SIG-M5 (cell line): ENCODE results near the gene ALDOC.
A peak's percentile ranks its signal among the peaks of the same experiment; 100 is the strongest.
"Not testable (repeated sequence)": the region's sequence is repeated elsewhere in the genome, so short reads cannot be mapped to it uniquely, and the experiment has no call there.

Experiments
- DNase-seq: peaks from one replicate; lab custom pipeline; 2025; lab: John Stamatoyannopoulos, UW

ALDOC gene

DNA sequence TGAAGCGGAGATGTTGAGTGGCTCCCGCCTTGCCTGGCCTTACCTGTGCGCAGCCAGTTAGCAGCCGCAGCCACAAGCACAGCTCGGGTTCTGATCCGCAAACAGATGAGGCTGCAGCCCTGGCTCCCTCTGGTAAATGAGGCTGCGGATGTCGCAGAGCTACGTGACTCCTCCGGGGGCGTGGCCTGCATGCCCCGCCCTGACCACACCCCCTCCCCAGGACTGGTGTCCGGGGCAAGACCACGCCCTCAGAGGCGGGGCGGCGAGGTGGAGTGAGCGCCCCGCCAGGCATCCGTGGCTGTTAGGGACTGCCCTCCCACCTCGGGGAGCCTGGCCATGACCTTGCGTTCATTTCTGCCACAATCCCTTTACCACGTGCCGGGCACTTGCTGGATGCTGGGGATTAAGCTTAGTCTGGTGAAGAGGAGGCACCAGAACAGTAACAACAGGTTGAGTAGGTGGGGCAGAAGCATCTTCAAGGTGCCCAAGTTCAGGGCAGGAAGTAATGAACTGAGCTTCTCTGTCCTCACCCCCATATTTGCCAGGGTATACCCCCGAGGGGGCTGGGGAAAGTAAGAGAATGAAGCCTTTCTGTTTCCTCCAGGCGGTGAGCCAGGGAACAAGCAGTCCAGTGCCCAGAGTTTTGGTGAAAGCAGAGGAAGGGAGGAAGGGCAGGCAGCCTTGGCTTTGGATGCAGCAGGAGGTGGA is at the start of gene ALDOC:
TSS of gene ALDOC (minus strand) at position 138 of the 708 bp plus-strand sequence. CDS start 1,363 bp downstream, outside the sequence.
- peak; percentile 55 for DNase-seq

GRCh38 chr17:28624148-28624547 is 47.5 kb upstream of the ALDOC start:
- no peak for DNase-seq

GRCh38 chr17:28623696-28624095 is 47.0 kb upstream of the ALDOC start:
- no peak for DNase-seq

DNA sequence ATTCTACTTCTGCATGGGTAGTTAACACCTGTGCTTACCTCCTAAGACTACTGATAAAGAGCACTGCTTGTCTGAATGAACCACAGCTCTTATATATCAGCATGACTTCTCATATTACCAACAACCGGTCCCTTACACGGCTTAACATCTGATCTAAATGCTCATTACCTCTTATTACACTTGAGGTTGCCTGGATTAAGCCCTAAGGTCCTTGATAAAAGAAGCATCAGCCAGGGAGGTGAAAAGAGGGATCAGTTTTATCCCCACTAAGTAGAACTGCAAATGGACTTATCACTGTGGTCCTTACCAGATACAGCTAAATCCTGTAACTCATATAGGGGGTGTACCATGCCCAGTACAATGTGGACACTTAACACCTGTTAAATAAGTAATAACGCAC is 45.5 kb upstream of the ALDOC start:
- no peak for DNase-seq

- DNase-seq, result no peak
Measured at GRCh38 chr17:28620010-28620409, 43.3 kb upstream of the ALDOC start.

- no peak for DNase-seq
Measured at GRCh38 chr17:28618464-28618863, 41.8 kb upstream of the ALDOC start.

DNA sequence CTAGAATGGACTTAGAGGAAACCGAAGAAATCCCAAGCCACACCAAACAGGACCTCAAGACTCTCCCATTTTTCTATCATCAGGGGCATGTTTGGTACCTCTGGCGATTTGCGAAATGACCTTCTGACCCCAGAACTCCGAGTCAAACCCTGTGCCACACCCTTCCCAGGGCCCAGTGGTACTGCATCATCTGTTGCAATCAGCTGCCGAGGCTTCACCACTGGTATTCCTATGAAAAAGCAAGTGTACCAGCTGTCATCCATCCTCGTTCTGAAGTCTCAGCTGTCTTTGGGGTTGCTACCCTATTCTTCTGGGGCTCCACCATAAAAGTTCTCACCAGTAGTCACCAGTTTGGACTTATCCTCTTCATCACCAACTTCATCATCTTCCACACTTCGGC is 39.6 kb upstream of the ALDOC start:
- DNase-seq, result no peak

DNA sequence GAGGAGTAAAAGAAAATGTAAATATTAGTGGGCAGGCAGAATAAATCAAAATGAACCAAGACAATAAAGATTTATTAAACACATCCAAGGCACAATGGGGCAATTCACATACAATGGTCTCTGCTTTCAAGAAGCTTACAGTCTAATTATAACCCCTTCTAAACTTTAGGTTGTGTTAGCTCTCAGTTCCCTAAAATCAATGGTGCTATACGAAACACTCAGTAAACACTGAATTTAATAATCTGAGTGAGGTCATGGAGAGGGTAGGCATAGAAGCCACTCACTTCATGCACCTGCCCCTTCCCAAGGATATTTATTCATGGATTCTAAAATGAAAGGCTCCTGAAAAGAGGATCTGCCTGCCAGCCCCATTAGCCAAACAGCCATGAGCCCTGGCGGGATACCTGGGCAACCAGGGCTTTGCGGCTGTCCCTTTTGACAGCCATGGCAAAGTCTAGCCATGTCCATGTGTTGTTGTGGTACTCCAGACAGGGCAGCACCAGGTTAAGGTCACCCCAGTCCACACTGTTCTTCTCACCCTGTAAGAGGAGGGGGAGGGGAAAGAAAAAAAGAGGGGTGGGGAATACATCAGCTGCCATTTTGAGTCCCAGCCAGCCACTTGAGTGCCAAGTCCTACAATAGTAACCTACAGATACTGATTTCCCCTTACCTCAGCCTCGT is 38.7 kb upstream of the ALDOC start:
- DNase-seq, result no peak

DNA sequence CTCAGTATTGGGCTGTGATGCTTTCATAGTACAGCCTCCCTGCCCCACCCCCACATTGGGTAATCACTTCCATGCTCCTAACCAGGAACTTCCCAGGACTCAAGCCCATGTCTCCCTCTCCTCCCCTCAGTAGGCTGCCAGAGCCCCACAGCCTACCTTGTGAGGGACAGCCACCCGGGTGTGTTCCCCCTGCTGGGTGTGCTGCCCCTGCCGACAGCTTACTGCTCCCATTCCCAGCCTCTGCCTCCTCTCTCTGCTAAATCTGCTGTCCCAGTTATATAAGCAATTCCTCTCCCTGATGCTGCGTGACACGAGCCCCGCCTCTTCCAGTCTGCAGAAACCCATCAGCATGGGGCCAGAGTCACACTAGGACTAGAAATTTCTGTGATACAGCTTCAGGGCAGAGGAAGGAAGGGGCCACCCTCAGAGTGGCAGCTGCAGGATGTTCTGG is 37.3 kb upstream of the ALDOC start, which contains the start of gene RSKR:
TSS of gene RSKR (minus strand) at position 255 of the 451 bp plus-strand sequence. CDS start at position 231, 24 bp downstream.
- DNase-seq, result no peak

GRCh38 chr17:28612936-28613872 is 36.5 kb upstream of the ALDOC start:
- DNase-seq, result no peak

GRCh38 chr17:28612531-28612930 is 35.8 kb upstream of the ALDOC start:
- DNase-seq, result no peak

- DNase-seq, result no peak
Measured at GRCh38 chr17:28610376-28610775, 33.7 kb upstream of the ALDOC start.

- not testable (repeated sequence) for DNase-seq
Measured at GRCh38 chr17:28604031-28604430, 27.3 kb upstream of the ALDOC start.

DNA sequence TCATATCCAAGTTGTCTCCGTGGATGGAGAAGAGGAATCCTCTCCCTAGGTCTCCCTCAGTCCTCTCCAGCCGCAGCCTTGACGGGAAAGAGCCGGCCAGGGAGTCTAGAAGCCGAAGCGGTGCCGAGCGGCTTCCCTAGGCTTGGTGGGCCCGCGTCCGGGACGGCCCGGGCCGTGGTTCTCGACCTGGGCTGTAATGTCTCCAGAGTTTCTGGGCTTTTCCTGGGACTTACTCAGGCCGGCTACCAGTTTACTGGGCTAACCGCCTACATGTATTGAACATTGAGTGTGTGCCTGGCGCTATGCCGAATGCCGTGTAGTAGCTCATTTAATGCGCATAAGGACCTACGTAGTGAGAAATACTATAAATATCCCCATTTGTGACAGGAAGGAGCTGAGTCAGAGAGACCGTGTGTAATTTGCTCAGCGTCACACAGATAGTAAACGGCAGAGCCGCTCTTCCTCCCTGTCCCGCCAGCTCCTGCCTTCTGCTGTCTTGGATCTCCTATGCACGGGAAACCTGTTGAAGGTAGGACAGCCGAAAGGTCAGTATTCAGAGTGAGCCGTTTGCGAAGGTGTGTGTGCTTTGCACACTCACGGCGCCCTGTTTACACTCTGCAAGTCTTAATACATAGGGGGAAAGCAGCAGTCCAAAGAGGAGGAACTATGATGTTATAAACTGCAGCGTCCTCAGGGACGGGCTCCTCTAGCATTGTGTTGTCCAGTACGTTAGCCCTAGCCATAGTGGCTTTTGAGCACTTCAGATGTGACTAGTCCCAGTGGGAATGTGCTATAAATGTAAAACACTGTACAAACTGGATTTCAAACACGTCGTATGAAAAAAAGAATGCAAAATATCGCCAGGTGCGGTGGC is 22.9 kb upstream of the ALDOC start:
- peak; percentile 80 for DNase-seq

GRCh38 chr17:28598799-28599310 is 22.2 kb upstream of the ALDOC start, which contains the start of gene SPAG5:
Gene SPAG5 (minus strand): TSS chr17:28599025. CDS start chr17:28598946, 79 bp downstream.
- DNase-seq, result peak; percentile 79

- no peak for DNase-seq
Measured at GRCh38 chr17:28598389-28598788, 21.7 kb upstream of the ALDOC start.

GRCh38 chr17:28597606-28598383 is 21.1 kb upstream of the ALDOC start:
- DNase-seq, result no peak

DNA sequence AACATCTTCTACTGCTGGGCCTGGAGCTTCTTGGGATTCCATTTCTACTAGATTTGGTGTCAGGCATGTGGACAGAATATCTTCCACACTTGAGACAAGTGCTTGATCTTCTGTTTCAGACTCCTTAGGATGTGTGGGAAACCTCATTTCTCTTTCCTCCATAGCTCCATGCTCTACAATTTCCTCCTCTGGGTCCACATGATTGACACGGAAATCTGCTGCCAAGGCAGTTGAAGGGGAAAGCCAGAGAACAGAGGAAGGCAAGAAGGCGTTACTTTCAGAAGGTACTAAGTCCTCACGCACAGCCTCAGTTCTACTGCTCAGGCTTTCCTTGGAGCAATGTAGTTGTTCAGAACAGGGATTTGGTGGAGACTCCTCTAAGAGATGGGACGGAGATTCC is 15.6 kb upstream of the ALDOC start:
- no peak for DNase-seq

DNA sequence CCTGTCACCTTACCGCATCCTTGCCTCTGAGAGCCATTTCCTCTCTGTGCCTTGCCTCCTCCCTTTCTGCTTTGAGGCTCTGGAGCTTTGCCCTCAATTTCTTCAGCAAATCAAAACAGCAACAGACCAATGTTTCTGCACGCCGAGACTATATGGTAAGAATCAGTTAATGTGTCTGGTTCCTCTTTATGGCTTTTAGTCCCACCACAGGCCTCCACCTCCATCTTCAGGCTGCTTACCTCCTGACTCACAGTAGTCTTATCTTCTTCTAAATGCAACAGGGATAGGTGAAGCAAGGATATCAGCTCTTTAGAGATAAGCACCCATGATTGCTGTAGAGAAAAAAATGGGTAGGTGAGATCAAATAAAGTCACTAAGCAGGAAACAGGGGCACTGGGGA is 9.2 kb upstream of the ALDOC start:
- DNase-seq, result no peak

DNA sequence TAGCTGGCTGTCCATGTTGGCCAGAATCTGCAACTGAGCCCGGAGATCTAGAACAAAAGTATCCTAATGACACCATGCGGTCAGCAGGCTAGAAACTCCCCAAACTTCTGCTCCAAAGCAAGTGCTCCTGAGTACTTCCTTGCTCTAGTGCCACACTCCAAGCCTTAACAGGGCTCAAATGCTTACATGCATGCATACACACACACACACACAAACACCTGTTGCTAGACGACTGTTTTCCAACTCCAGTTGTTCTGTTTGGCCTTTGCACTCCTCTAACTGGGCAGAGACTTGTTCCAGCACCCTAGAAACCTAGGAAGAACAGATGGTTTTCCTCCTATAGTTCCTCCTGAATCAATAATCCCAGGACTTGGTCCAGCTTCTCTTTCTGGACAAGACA is 7.7 kb upstream of the ALDOC start:
- no peak for DNase-seq
